ENCODE data around the gene FGD5. TPM values are rescaled to one million over a fixed set of nuclear protein-coding genes. Genes with fewer than 3 reads are reported as not detected.

Gene FGD5
- total and polyA plus RNA-seq, 2 experiments from 2014 or later, result 7.4 to 12.2 TPM

DNA sequence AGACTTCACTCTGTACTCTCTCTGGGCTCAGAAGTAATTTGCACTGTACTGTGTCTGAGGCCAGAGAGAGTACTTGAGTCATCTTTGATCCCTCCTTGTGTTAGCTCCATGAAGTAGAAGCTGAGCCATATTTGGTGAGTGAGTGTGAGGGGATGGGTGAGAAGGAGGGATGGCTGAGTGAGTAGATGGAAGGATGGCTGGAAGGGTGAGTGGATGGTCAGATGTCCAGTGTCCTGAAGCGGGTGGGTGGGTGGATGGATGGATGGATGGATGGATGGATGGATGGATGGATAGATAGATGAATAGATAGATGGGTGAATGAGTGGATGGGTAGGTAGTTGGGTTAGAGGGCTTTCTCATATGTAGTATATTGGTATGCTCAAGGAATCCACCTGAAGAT, 39.3 kb downstream of the FGD5 start (continued):
- TF ChIP-seq, protein P1, sequence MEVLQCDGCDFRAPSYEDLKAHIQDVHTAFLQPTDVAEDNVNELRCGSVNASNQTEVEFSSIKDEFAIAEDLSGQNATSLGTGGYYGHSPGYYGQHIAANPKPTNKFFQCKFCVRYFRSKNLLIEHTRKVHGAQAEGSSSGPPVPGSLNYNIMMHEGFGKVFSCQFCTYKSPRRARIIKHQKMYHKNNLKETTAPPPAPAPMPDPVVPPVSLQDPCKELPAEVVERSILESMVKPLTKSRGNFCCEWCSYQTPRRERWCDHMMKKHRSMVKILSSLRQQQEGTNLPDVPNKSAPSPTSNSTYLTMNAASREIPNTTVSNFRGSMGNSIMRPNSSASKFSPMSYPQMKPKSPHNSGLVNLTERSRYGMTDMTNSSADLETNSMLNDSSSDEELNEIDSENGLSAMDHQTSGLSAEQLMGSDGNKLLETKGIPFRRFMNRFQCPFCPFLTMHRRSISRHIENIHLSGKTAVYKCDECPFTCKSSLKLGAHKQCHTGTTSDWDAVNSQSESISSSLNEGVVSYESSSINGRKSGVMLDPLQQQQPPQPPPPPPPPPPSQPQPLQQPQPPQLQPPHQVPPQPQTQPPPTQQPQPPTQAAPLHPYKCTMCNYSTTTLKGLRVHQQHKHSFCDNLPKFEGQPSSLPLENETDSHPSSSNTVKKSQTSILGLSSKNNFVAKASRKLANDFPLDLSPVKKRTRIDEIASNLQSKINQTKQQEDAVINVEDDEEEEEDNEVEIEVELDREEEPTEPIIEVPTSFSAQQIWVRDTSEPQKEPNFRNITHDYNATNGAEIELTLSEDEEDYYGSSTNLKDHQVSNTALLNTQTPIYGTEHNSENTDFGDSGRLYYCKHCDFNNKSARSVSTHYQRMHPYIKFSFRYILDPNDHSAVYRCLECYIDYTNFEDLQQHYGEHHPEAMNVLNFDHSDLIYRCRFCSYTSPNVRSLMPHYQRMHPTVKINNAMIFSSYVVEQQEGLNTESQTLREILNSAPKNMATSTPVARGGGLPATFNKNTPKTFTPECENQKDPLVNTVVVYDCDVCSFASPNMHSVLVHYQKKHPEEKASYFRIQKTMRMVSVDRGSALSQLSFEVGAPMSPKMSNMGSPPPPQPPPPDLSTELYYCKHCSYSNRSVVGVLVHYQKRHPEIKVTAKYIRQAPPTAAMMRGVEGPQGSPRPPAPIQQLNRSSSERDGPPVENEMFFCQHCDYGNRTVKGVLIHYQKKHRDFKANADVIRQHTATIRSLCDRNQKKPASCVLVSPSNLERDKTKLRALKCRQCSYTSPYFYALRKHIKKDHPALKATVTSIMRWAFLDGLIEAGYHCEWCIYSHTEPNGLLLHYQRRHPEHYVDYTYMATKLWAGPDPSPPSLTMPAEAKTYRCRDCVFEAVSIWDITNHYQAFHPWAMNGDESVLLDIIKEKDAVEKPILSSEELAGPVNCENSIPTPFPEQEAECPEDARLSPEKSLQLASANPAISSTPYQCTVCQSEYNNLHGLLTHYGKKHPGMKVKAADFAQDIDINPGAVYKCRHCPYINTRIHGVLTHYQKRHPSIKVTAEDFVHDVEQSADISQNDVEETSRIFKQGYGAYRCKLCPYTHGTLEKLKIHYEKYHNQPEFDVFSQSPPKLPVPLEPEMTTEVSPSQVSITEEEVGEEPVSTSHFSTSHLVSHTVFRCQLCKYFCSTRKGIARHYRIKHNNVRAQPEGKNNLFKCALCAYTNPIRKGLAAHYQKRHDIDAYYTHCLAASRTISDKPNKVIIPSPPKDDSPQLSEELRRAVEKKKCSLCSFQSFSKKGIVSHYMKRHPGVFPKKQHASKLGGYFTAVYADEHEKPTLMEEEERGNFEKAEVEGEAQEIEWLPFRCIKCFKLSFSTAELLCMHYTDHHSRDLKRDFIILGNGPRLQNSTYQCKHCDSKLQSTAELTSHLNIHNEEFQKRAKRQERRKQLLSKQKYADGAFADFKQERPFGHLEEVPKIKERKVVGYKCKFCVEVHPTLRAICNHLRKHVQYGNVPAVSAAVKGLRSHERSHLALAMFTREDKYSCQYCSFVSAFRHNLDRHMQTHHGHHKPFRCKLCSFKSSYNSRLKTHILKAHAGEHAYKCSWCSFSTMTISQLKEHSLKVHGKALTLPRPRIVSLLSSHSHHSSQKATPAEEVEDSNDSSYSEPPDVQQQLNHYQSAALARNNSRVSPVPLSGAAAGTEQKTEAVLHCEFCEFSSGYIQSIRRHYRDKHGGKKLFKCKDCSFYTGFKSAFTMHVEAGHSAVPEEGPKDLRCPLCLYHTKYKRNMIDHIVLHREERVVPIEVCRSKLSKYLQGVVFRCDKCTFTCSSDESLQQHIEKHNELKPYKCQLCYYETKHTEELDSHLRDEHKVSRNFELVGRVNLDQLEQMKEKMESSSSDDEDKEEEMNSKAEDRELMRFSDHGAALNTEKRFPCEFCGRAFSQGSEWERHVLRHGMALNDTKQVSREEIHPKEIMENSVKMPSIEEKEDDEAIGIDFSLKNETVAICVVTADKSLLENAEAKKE (CRISPR knock-in tag; IDR thresholded peaks at IDR 0.05), result no peak

DNA sequence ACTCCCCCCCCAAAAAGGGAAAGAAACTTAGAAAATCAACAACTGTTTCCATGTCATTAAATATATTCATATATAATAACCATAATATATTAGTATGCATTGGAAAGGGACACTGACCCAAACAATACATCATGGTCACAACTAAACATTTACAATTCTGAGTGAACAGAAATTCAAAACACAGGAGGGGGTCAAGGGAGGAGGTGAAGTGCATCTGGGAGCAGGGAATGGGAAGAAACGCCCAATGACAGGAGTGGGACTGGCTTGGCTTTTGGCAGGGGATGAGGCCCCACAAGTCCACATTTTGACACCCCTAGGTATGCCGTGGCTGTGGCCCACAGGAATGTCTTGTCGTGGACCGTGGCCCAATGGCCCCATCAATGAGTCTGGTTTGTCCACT, 41.1 kb downstream of the FGD5 start:
- Histone ChIP-seq H4K20me1 (replicated peaks; ENCODE audit: insufficient read depth) (no peaks in the 10 kb centered on the region), H3F3A (replicated peaks; ENCODE audit: low read depth) (no peaks in the 10 kb centered on the region), H3K9me2 (ENCODE audit: insufficient read depth) (no peaks in the 10 kb centered on the region), H3K36me3 (ENCODE audit: insufficient read depth) (no peaks in the 10 kb centered on the region), H3K4me1 (ENCODE audit: insufficient read depth) (peaks cover 3% of the 10 kb centered on the region; the same call in 1 of the 2 replicates), H3K79me2 (replicated peaks; ENCODE audit: insufficient read depth) (no peaks in the 10 kb centered on the region), H3K4me2 (no peak overlapping the region), H3K27ac (ENCODE audit: low read depth) (no peak overlapping the region), H2AFZ (no peak overlapping the region), H3K4me3 (no peak overlapping the region), H3K27me3 (ENCODE audit: insufficient read depth) (no peaks in the 10 kb centered on the region)
- Mint-ChIP-seq H3K27ac (no peak overlapping the region), H3K9me3 (peaks cover 5% of the 10 kb centered on the region; the same call in 2 of the 3 replicates), H3K4me1 (peaks cover 38% of the 10 kb centered on the region), H3K4me3 (no peak overlapping the region), H3K27me3 (ENCODE audit: insufficient read depth, low read depth, poor library complexity) (peaks cover 18% of the 10 kb centered on the region), H3K36me3 (ENCODE audit: low read depth) (no peaks in the 10 kb centered on the region)
- DNase-seq (ENCODE audit: low spot score) (no peak), ATAC-seq (no peak)
- TF ChIP-seq, protein P2, sequence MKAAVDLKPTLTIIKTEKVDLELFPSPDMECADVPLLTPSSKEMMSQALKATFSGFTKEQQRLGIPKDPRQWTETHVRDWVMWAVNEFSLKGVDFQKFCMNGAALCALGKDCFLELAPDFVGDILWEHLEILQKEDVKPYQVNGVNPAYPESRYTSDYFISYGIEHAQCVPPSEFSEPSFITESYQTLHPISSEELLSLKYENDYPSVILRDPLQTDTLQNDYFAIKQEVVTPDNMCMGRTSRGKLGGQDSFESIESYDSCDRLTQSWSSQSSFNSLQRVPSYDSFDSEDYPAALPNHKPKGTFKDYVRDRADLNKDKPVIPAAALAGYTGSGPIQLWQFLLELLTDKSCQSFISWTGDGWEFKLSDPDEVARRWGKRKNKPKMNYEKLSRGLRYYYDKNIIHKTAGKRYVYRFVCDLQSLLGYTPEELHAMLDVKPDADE (IDR thresholded peaks at IDR 0.05), result no peak
- no peak for TF ChIP-seq ZNF114 (CRISPR knock-in tag; IDR thresholded peaks at IDR 0.05)
- no peak for TF ChIP-seq NANOG (IDR thresholded peaks at IDR 0.05; ENCODE audit: borderline replicate concordance)
- TF ChIP-seq POLR2AphosphoS5 (IDR thresholded peaks at IDR 0.05; ENCODE audit: low read depth), result no peak
- no peak for TF ChIP-seq STAT1 (IDR thresholded peaks at IDR 0.05; ENCODE audit: unreplicated experiment)
- TF ChIP-seq, protein P1 (CRISPR knock-in tag; IDR thresholded peaks at IDR 0.05), result no peak
- no peak for TF ChIP-seq CREB1 (CRISPR knock-in tag; IDR thresholded peaks at IDR 0.05; ENCODE audit: low read depth)
- TF ChIP-seq EZH2phosphoT487 (IDR thresholded peaks at IDR 0.05; ENCODE audit: unreplicated experiment), result no peak
